H1 (cell line): ENCODE results near the gene CCDC8. TPM values are rescaled to one million over a fixed set of nuclear protein-coding genes. Genes with fewer than 3 reads are reported as not detected.

Source experiments
- polyA plus RNA-seq, 7 experiments: library from polyadenylated mRNA; depleted of rRNA in 3 of 7; stranded (reverse) in 5 of 7; unstranded in 2 of 7; fragments of >200 nt in 5 of 7; fragments of 200-250 nt in 2 of 7; gene quantifications; 1 replicate in 5 of 7; 2 replicates in 1 of 7; 4 replicates in 1 of 7; pipeline versions ENCODE4 v1.2.1 to v1.2.3, GENCODE V29; 2011 to 2013; ENCODE audit warnings: missing spikeins in 2 of 7, mixed read lengths in 2 of 7
- total RNA-seq: library from RNA; stranded (reverse); fragmentation: NEBNext Ultra II Directional; extraction: Animal tissue kit (Norgen Biotek cat#: 25700); gene quantifications from 2 replicates; pipeline ENCODE4 v1.2.1, GENCODE V29; 2021
- TF ChIP-seq, protein P1 (sequence below): fragments of 300-600 bp; sonication (generic); IDR thresholded peaks from 2 replicates; pipeline ENCODE4 v1.7.1; 2012; ENCODE audit warnings: low read length, moderate library complexity, mild to moderate bottlenecking, inconsistent platforms; ENCODE audit not compliant: insufficient replicate concordance

CCDC8 gene
- total and polyA plus RNA-seq, 2 of the 8 experiments (the other 6 are each of a cell fraction or from before 2014, with no cell fraction given) = 4.9 to 13.6 TPM

DNA sequence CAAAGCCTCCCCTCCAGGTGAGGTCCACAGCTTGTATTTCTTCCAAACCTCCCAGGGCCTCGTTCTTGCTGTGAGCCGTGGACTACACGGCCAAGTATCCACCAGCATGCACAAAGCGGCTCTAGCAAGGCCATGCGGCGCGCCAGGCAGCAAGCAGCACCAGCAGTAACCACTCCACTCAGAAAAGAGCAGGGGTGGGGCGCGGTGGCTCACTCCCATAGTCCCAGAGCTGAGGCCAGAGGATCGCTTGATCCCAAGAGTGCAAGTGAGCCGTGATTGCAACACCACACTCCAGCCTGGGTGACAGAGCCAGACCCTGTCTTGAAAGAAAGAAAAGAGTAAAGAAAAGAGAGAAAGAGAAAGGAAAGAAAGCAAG is 4.7 kb downstream of the CCDC8 start (continued):
- TF ChIP-seq, protein P1, sequence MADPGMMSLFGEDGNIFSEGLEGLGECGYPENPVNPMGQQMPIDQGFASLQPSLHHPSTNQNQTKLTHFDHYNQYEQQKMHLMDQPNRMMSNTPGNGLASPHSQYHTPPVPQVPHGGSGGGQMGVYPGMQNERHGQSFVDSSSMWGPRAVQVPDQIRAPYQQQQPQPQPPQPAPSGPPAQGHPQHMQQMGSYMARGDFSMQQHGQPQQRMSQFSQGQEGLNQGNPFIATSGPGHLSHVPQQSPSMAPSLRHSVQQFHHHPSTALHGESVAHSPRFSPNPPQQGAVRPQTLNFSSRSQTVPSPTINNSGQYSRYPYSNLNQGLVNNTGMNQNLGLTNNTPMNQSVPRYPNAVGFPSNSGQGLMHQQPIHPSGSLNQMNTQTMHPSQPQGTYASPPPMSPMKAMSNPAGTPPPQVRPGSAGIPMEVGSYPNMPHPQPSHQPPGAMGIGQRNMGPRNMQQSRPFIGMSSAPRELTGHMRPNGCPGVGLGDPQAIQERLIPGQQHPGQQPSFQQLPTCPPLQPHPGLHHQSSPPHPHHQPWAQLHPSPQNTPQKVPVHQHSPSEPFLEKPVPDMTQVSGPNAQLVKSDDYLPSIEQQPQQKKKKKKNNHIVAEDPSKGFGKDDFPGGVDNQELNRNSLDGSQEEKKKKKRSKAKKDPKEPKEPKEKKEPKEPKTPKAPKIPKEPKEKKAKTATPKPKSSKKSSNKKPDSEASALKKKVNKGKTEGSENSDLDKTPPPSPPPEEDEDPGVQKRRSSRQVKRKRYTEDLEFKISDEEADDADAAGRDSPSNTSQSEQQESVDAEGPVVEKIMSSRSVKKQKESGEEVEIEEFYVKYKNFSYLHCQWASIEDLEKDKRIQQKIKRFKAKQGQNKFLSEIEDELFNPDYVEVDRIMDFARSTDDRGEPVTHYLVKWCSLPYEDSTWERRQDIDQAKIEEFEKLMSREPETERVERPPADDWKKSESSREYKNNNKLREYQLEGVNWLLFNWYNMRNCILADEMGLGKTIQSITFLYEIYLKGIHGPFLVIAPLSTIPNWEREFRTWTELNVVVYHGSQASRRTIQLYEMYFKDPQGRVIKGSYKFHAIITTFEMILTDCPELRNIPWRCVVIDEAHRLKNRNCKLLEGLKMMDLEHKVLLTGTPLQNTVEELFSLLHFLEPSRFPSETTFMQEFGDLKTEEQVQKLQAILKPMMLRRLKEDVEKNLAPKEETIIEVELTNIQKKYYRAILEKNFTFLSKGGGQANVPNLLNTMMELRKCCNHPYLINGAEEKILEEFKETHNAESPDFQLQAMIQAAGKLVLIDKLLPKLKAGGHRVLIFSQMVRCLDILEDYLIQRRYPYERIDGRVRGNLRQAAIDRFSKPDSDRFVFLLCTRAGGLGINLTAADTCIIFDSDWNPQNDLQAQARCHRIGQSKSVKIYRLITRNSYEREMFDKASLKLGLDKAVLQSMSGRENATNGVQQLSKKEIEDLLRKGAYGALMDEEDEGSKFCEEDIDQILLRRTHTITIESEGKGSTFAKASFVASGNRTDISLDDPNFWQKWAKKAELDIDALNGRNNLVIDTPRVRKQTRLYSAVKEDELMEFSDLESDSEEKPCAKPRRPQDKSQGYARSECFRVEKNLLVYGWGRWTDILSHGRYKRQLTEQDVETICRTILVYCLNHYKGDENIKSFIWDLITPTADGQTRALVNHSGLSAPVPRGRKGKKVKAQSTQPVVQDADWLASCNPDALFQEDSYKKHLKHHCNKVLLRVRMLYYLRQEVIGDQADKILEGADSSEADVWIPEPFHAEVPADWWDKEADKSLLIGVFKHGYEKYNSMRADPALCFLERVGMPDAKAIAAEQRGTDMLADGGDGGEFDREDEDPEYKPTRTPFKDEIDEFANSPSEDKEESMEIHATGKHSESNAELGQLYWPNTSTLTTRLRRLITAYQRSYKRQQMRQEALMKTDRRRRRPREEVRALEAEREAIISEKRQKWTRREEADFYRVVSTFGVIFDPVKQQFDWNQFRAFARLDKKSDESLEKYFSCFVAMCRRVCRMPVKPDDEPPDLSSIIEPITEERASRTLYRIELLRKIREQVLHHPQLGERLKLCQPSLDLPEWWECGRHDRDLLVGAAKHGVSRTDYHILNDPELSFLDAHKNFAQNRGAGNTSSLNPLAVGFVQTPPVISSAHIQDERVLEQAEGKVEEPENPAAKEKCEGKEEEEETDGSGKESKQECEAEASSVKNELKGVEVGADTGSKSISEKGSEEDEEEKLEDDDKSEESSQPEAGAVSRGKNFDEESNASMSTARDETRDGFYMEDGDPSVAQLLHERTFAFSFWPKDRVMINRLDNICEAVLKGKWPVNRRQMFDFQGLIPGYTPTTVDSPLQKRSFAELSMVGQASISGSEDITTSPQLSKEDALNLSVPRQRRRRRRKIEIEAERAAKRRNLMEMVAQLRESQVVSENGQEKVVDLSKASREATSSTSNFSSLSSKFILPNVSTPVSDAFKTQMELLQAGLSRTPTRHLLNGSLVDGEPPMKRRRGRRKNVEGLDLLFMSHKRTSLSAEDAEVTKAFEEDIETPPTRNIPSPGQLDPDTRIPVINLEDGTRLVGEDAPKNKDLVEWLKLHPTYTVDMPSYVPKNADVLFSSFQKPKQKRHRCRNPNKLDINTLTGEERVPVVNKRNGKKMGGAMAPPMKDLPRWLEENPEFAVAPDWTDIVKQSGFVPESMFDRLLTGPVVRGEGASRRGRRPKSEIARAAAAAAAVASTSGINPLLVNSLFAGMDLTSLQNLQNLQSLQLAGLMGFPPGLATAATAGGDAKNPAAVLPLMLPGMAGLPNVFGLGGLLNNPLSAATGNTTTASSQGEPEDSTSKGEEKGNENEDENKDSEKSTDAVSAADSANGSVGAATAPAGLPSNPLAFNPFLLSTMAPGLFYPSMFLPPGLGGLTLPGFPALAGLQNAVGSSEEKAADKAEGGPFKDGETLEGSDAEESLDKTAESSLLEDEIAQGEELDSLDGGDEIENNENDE = no peak
